HG03097 (cell line): ENCODE results near the gene C22orf23.
A peak's percentile ranks its signal among the peaks of the same experiment; 100 is the strongest.
"Not testable (repeated sequence)": the region's sequence is repeated elsewhere in the genome, so short reads cannot be mapped to it uniquely, and the experiment has no call there.

Experiments used
- ATAC-seq: cut with Tn5 transposase; IDR thresholded peaks from one replicate; pipeline ENCODE4 v1.9.1; 2021; ENCODE audit not compliant: unreplicated experiment, low FRiP score

Gene C22orf23

GRCh38 chr22:37959231-37959825, 5.9 kb upstream of the C22orf23 start:
- ATAC-seq: no peak

- no peak for ATAC-seq
Observed at GRCh38 chr22:37957232-37957631, 3.8 kb upstream of the C22orf23 start.

GRCh38 chr22:37955825-37956397, 2.5 kb upstream of the C22orf23 start:
- ATAC-seq: not testable (repeated sequence)

DNA sequence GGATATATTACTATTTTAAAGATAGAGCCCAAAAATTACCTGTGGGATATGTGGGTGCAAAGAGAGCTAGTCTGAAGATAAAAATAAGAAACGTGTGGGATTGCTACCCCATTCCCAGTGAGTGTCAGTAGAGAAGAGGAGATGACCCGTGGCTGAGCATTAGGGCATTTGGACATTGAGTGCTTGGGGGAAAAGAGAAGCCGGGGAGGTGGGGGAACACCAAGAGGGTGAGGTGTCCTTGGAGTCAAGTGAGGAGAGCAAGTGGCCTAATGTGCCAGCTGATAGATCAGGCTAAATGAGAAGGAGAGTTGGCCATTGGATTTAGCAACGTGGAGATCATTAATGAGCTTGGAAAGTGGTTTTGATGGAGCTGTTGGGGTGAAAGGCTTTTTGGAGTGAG, 1.3 kb upstream of the C22orf23 start:
- ATAC-seq: no peak

DNA sequence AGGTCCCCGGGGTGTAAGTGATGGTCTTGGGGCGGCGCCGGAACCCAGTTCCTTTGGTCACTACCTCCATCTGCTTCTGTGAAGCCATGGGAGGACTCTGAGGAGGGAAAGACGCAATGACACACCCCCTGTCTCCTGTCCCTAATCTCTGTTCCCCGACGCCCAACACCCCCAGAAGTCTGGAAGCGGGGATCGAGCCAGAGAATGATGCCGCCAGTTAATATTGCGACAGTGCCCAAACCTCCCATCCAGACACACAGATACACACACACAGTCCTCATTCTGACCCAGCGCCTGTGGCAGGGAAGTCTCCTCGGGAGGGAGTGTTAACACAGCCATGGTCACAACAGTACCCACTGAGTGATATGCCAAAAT, 352 bp downstream of the C22orf23 start:
- ATAC-seq: peak; percentile 17

GRCh38 chr22:37952629-37953028, 772 bp downstream of the C22orf23 start:
- not testable (repeated sequence) for ATAC-seq

GRCh38 chr22:37951305-37951704, 2.1 kb downstream of the C22orf23 start:
- no peak for ATAC-seq

DNA sequence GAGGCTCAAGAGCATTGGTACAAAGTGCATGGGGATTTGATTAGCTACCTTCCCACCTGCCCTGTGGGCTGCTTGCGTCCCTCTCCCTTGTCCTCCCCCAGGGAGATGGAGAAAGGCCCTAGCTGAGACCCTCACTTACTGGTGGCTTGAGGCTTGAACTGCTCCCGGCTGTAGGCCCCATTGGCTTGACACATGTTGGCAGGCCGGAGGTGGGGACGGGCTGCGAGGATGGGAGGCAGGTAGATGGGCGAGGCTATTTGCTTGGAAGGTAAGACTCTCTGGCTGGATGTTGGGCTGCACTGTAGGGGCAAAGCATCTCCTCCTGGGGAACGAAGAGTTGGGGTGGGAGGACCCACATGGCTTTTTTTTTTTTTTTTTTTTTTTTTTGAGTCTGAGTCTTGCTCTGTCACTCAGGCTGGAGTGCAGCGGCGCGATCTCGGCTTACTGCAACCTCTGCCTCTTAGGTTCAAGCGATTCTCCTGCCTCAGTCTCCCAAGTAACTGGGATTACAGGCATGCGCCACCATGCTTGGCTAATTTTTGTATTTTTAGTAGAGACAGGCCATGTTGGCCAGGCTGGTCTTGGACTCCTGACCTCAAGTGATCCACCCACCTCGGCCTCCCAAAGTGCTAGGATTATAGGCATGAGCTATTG, 6.1 kb downstream of the C22orf23 start:
- not testable (repeated sequence) for ATAC-seq

GRCh38 chr22:37944423-37944822, 9.0 kb downstream of the C22orf23 start:
- ATAC-seq: not testable (repeated sequence)

DNA sequence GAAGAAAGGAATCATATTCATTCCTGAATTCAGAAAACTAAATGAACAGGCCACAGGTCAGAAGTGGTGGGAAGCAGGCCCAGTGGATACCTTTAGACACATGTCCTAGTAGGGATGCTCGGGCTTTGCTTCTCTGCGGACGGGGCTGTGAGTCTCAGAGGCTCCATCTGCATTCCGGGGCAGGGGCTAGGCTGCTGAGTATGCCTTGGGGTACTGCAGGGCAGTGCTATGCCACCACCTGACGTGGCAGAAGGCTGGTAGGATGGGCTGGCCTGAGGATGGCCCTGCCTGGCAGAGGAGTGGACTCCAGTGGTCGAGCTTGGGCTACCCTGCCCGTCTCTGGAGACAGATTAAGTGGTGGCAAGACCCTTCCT, 9.6 kb downstream of the C22orf23 start:
- no peak for ATAC-seq

DNA sequence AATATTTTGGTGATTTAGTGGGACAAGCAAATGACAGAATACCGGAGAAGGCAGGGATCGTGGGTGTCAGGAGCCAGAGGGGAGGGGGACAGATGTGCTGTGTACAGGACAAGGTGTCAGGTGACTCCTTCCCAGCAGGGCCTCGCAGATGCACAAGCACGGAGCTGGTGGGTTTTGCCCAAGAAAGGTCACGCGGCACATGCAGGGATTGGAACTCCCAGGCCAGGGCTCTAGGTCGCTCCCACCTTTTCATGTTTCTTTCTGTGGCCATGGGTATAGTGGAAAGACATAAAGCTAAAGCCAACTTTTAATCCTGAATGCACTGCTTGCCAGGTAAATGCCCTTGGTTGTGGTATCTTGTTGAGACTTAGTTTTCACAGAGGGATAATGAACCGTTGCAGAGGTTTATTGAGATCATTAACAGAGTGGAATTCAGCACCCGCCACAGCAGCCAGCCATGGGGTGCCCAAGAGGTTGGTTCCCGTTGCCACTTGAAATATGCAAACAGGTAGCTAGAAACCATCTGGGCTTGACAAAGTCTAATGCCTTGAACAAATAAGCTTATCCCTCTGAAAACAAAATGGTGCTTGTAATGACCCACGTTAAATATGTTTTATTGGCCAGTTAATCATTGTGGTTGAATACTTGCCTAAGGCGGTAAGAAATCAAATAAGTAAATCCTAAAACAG, 10.1 kb downstream of the C22orf23 start:
- no peak for ATAC-seq

DNA sequence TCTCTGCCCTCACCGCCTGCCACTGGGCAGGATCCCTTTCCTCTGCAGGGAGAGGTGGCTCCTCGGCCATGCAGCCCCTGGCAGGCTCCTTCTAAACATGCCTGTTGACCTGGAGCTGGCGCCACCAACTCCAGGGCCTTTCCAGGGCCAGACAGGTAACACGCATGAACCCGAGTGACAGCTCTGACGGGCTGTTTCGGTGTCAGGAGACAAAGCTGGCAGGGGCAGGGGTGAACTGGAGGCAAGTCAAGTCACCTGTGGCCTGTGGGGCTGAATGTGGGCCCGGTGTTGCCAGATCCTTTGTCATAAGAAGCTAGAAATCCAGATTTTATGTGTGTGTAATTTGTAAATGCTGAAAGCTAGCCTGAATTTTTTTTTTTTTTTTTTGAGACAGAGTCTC, 11.3 kb downstream of the C22orf23 start:
- no peak for ATAC-seq

- ATAC-seq: no peak
Observed at GRCh38 chr22:37940698-37941376, 12.6 kb downstream of the C22orf23 start.

- peak; percentile 74 for ATAC-seq
Observed at GRCh38 chr22:37933711-37934376, 19.6 kb downstream of the C22orf23 start.

DNA sequence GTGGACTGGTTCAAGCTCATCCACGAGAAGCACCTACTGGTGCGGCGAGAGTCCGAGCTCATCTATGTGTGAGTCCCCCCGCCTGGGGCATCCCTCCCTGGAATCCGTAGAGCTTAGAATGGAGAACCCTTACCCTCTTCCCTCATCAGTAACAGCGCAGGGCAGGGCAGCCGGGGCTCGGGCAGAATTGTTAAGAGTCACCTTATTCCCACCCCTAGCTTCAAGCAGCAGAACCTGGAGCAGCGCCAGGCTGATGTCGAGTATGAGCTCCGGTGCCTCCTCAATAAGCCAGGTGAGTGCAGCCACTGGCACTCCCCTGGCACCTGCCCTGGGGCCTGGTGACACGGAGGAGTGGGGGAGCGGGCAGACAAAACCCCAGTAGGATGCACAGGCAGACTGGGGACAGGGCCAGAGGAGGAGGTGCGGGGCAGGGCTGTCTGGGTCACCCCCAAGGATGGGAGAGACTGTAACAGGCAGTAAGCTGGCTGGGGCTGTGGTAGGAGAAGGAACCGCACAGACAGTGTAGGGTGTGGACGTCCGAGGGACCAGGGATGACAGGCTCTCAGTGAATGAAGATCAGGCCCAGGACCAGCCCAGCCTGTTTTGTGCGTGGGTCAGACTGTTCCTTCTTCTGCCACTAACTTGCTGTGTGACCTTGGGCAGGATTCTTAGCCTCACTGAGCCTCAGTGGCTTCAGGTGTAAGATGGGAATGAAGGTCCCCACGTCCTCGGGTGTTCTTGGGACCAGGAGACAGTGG, 20.4 kb downstream of the C22orf23 start:
- ATAC-seq: no peak

- ATAC-seq: no peak
Observed at GRCh38 chr22:37932401-37932800, 21.0 kb downstream of the C22orf23 start.

- ATAC-seq: no peak
Observed at GRCh38 chr22:37931893-37932389, 21.5 kb downstream of the C22orf23 start.

- no peak for ATAC-seq
Observed at GRCh38 chr22:37930952-37931440, 22.4 kb downstream of the C22orf23 start.

GRCh38 chr22:37930270-37930951, 23.0 kb downstream of the C22orf23 start:
- no peak for ATAC-seq
